Spinal cord (tissue), 10 donors: ENCODE results near the gene GLIPR1L2. TPM values are rescaled to one million over a fixed set of nuclear protein-coding genes. Genes with fewer than 3 reads are reported as not detected.
A peak's percentile ranks its signal among the peaks of the same experiment; 100 is the strongest.

Experiments
- DNase-seq, 6 donors: peaks; one replicate each; pipeline versions ENCODE4 v3.0.0 to v3.0.0-alpha.2; 2013 to 2015; ENCODE audit warnings: low spot score in 6 of 6, low read depth in 4 of 6
- H3K27ac ChIP-seq: one replicate; pipeline ENCODE4 v1.5.1; 2013; ENCODE audit warnings: low read depth, low read length, control low read depth
- H3K27me3 ChIP-seq: one replicate; pipeline ENCODE4 v1.6.1; 2013; ENCODE audit warnings: low read length; ENCODE audit not compliant: control insufficient read depth, insufficient read depth
- H3K36me3 ChIP-seq: one replicate; pipeline ENCODE4 v1.6.1; 2013; ENCODE audit warnings: low read length; ENCODE audit not compliant: control insufficient read depth, insufficient read depth
- H3K4me1 ChIP-seq: one replicate; pipeline ENCODE4 v1.6.1; 2013; ENCODE audit warnings: low read length; ENCODE audit not compliant: control insufficient read depth, insufficient read depth
- H3K4me3 ChIP-seq: one replicate; pipeline ENCODE4 v1.5.1; 2013; ENCODE audit warnings: low read depth, low read length, control low read depth
- H3K9me3 ChIP-seq: one replicate; pipeline ENCODE4 v1.6.1; 2013; ENCODE audit warnings: low read length; ENCODE audit not compliant: control insufficient read depth, insufficient read depth
- WGBS: methylation state at CpG from one replicate; pipeline ENCODE4 v1.1.5; 2013; ENCODE audit warnings: missing lambda C conversion rate; ENCODE audit not compliant: insufficient coverage; 5-methylcytosine and 5-hydroxymethylcytosine counted together
- polyA plus RNA-seq, 2 donors: library from polyadenylated mRNA; unstranded; fragments of 120-200 nt; gene quantifications; one replicate each; pipeline ENCODE4 v1.2.1, GENCODE V29; 2013; ENCODE audit not compliant: insufficient read length in 2 of 2
- total RNA-seq, 2 donors: library from RNA; depleted of rRNA in 1 of 2; stranded (reverse); fragments of 120-200 nt in 1 of 2; fragments of >200 nt in 1 of 2; gene quantifications; one replicate each; pipeline versions ENCODE4 v1.2.3 to v1.2.4, GENCODE V29; 2013 to 2014
- donor health status: healthy.

Gene GLIPR1L2
- total and polyA plus RNA-seq, 4 donors: 3.9 to 5.8 (median 5.0) TPM

- no peaks in the 10 kb centered on the region for H3K9me3 ChIP-seq
- H3K27me3 ChIP-seq: no peaks in the 10 kb centered on the region
- no peak overlapping the region for H3K4me3 ChIP-seq
- H3K4me1 ChIP-seq: no peaks in the 10 kb centered on the region
- H3K36me3 ChIP-seq: no peaks in the 10 kb centered on the region
- WGBS: no CpG with 5 or more reads among the region's 1 CpG
- no peak overlapping the region for H3K27ac ChIP-seq
- no peak for DNase-seq
Observed at GRCh38 chr12:75366629-75367028, 24.3 kb upstream of the GLIPR1L2 start.

- Histone ChIP-seq H3K4me1 (no peaks in the 10 kb centered on the region), H3K4me3 (no peak overlapping the region), H3K9me3 (no peaks in the 10 kb centered on the region), H3K27ac (no peak overlapping the region), H3K36me3 (no peaks in the 10 kb centered on the region), H3K27me3 (no peaks in the 10 kb centered on the region)
- WGBS: 100% methylated on average over 1 of the region's 2 CpGs
- DNase-seq: no peak
Observed at GRCh38 chr12:75374971-75375370, 15.9 kb upstream of the GLIPR1L2 start.

GRCh38 chr12:75378354-75378753 is 12.5 kb upstream of the GLIPR1L2 start:
- WGBS: 100% methylated on average over 1 of the region's 1 CpG
- no peak overlapping the region for H3K27ac ChIP-seq
- H3K4me1 ChIP-seq: no peaks in the 10 kb centered on the region
- H3K36me3 ChIP-seq: no peaks in the 10 kb centered on the region
- H3K9me3 ChIP-seq: no peaks in the 10 kb centered on the region
- H3K27me3 ChIP-seq: no peaks in the 10 kb centered on the region
- no peak for DNase-seq
- no peak overlapping the region for H3K4me3 ChIP-seq

GRCh38 chr12:75389061-75389460 is 1.8 kb upstream of the GLIPR1L2 start:
- DNase-seq: peak in 1 of 6 donors; percentile 14
- Histone ChIP-seq H3K4me3 (no peak overlapping the region), H3K4me1 (no peaks in the 10 kb centered on the region), H3K27ac (no peak overlapping the region), H3K27me3 (no peaks in the 10 kb centered on the region), H3K9me3 (peaks cover 5% of the 10 kb centered on the region), H3K36me3 (no peaks in the 10 kb centered on the region)
- WGBS: no CpG with 5 or more reads among the region's 1 CpG

- H3K36me3 ChIP-seq: no peaks in the 10 kb centered on the region
- H3K27me3 ChIP-seq: no peaks in the 10 kb centered on the region
- no CpG with 5 or more reads among the region's 1 CpG for WGBS
- H3K4me1 ChIP-seq: no peaks in the 10 kb centered on the region
- H3K9me3 ChIP-seq: peaks cover 5% of the 10 kb centered on the region
- no peak overlapping the region for H3K27ac ChIP-seq
- DNase-seq: peak in 3 of 6 donors; percentile 7 to 10 (median 9)
- no peak overlapping the region for H3K4me3 ChIP-seq
Observed at GRCh38 chr12:75389706-75390105, 1.2 kb upstream of the GLIPR1L2 start.

- H3K4me3 ChIP-seq: peak overlapping the region; percentile 85
Observed at GRCh38 chr12:75390156-75390898, 562 bp upstream of the GLIPR1L2 start.

GRCh38 chr12:75404231-75404630 is 13.3 kb downstream of the GLIPR1L2 start:
- no peak overlapping the region for H3K4me3 ChIP-seq
- H3K9me3 ChIP-seq: no peaks in the 10 kb centered on the region
- H3K36me3 ChIP-seq: no peaks in the 10 kb centered on the region
- no peak for DNase-seq
- no CpG with 5 or more reads among the region's 1 CpG for WGBS
- no peak overlapping the region for H3K27ac ChIP-seq
- no peaks in the 10 kb centered on the region for H3K27me3 ChIP-seq
- no peaks in the 10 kb centered on the region for H3K4me1 ChIP-seq

More at GRCh38 chr12:75390156-75390898, 562 bp upstream of the GLIPR1L2 start:
- Histone ChIP-seq H3K27me3 (no peaks in the 10 kb centered on the region), H3K36me3 (no peaks in the 10 kb centered on the region), H3K27ac (peak overlapping the region; percentile 1), H3K9me3 (peaks cover 2% of the 10 kb centered on the region), H3K4me1 (no peaks in the 10 kb centered on the region)
- 37% methylated on average over 2 of the region's 6 CpGs for WGBS
- DNase-seq: peak in 1 of 6 donors; percentile 19

GRCh38 chr12:75407683-75408082 is 16.8 kb downstream of the GLIPR1L2 start:
- H3K4me3 ChIP-seq: no peak overlapping the region
- H3K27ac ChIP-seq: no peak overlapping the region
- no peaks in the 10 kb centered on the region for H3K36me3 ChIP-seq
- H3K27me3 ChIP-seq: no peaks in the 10 kb centered on the region
- no peaks in the 10 kb centered on the region for H3K4me1 ChIP-seq
- H3K9me3 ChIP-seq: no peaks in the 10 kb centered on the region
- no peak for DNase-seq

GRCh38 chr12:75409830-75410229 is 18.9 kb downstream of the GLIPR1L2 start:
- H3K36me3 ChIP-seq: no peaks in the 10 kb centered on the region
- H3K4me1 ChIP-seq: no peaks in the 10 kb centered on the region
- no peaks in the 10 kb centered on the region for H3K9me3 ChIP-seq
- no peak for DNase-seq
- H3K4me3 ChIP-seq: no peak overlapping the region
- H3K27me3 ChIP-seq: no peaks in the 10 kb centered on the region
- no CpG with 5 or more reads among the region's 2 CpGs for WGBS
- no peak overlapping the region for H3K27ac ChIP-seq

- Histone ChIP-seq H3K4me3 (no peak overlapping the region), H3K27me3 (no peaks in the 10 kb centered on the region), H3K27ac (no peak overlapping the region), H3K9me3 (no peaks in the 10 kb centered on the region), H3K4me1 (no peaks in the 10 kb centered on the region), H3K36me3 (no peaks in the 10 kb centered on the region)
- DNase-seq: no peak
- WGBS: no CpG with 5 or more reads among the region's 1 CpG
Observed at GRCh38 chr12:75414671-75415070, 23.8 kb downstream of the GLIPR1L2 start.
